H1 (cell line): ENCODE data around the gene ATXN7. TPM values are rescaled to one million over a fixed set of nuclear protein-coding genes. Genes with fewer than 3 reads are reported as not detected.

ENCODE experiments used
- CTCF ChIA-PET: fragments of 300-600 bp; sonication (Branson Sonifier 250); formaldehyde crosslinking; loops from one replicate; lab custom pipeline; 2021; ENCODE audit not compliant: partially characterized antibody; lab: Charles Lee
- POLR2A ChIA-PET: fragments of 300-600 bp; sonication (Branson Sonifier 250); formaldehyde crosslinking; loops from one replicate; lab custom pipeline; 2021; ENCODE audit warnings: inconsistent platforms; ENCODE audit not compliant: partially characterized antibody; lab: Charles Lee
- DNase-seq, 2 experiments: peaks; one replicate each; pipeline versions ENCODE4 v3.0.0 to v3.0.0-alpha.2; 2010 to 2022; ENCODE audit warnings: low spot score in 2 of 2, low read depth in 1 of 2, mixed read lengths in 1 of 2
- FAIRE-seq: peaks from 2 replicates; lab custom pipeline; 2011; peaks lifted over from hg19 to GRCh38; lab: Jason Lieb, UNC
- H2AFZ ChIP-seq: 2 replicates; pipeline ENCODE4 v1.8.1; 2012; ENCODE audit warnings: low read length, inconsistent platforms
- H2AK5ac ChIP-seq: 2 replicates; pipeline ENCODE4 v1.6.1; 2013; ENCODE audit warnings: low read depth, low read length
- H2BK120ac ChIP-seq: replicated peaks from 2 replicates; pipeline ENCODE3; 2013; ENCODE audit warnings: low read depth, low read length, inconsistent platforms
- H2BK12ac ChIP-seq: 2 replicates; pipeline ENCODE4 v1.6.1; 2013; ENCODE audit warnings: low read depth, low read length
- H2BK15ac ChIP-seq: 2 replicates; pipeline ENCODE4 v1.6.1; 2013; ENCODE audit warnings: low read length
- H2BK20ac ChIP-seq: 2 replicates; pipeline ENCODE4 v1.6.1; 2013; ENCODE audit warnings: low read length
- H2BK5ac ChIP-seq: 2 replicates; pipeline ENCODE4 v1.6.1; 2013; ENCODE audit warnings: low read depth, low read length
- H3K14ac ChIP-seq: 2 replicates; pipeline ENCODE4 v1.6.1; 2013; ENCODE audit warnings: inconsistent platforms; ENCODE audit not compliant: insufficient read length
- H3K18ac ChIP-seq: 2 replicates; pipeline ENCODE4 v1.6.1; 2013; ENCODE audit warnings: low read length; ENCODE audit errors: extremely low read depth
- H3K23ac ChIP-seq: 2 replicates; pipeline ENCODE4 v1.6.1; 2013; ENCODE audit warnings: inconsistent platforms; ENCODE audit not compliant: insufficient read length
- H3K23me2 ChIP-seq: 2 replicates; pipeline ENCODE4 v1.6.1; 2013; ENCODE audit warnings: low read depth, low read length
- H3K27ac ChIP-seq: 2 replicates; pipeline ENCODE4 v1.6.1; 2011; ENCODE audit warnings: low read depth, low read length, inconsistent platforms
- H3K27me3 ChIP-seq, 4 experiments: replicated peaks in 1 of 4; 1 replicate in 1 of 4; 2 replicates in 3 of 4; pipeline versions ENCODE4 v1.6.1 to v1.8.1; 2011 to 2013; ENCODE audit warnings: low read length in 3 of 4, mild to moderate bottlenecking in 3 of 4, inconsistent platforms in 2 of 4, mixed read lengths in 2 of 4, moderate library complexity in 1 of 4; ENCODE audit not compliant: control insufficient read depth in 3 of 4, insufficient read depth in 3 of 4; ENCODE audit errors: extremely low read depth in 1 of 4
- H3K36me3 ChIP-seq, 4 experiments: 2 replicates each; pipeline versions ENCODE4 v1.6.1 to v1.8.1; 2011 to 2013; ENCODE audit warnings: mild to moderate bottlenecking in 4 of 4, low read length in 3 of 4, moderate library complexity in 2 of 4, control low read depth in 1 of 4, inconsistent platforms in 1 of 4; ENCODE audit not compliant: insufficient read depth in 4 of 4, control insufficient read depth in 2 of 4
- H3K4ac ChIP-seq: replicated peaks from 2 replicates; pipeline ENCODE3; 2013; ENCODE audit warnings: low read length, low read depth, mixed read lengths, inconsistent platforms; ENCODE audit not compliant: insufficient read length
- H3K4me1 ChIP-seq, 4 experiments: replicated peaks in 1 of 4; 1 replicate in 1 of 4; 2 replicates in 3 of 4; pipeline versions ENCODE4 v1.6.1 to v1.8.1; 2011 to 2013; ENCODE audit warnings: low read length in 3 of 4, inconsistent platforms in 2 of 4, mixed read lengths in 1 of 4; ENCODE audit not compliant: insufficient read depth in 4 of 4, control insufficient read depth in 3 of 4
- H3K4me2 ChIP-seq, 2 experiments: 2 replicates each; pipeline versions ENCODE4 v1.6.1 to v1.8.1; 2011 to 2013; ENCODE audit warnings: low read depth in 2 of 2, low read length in 2 of 2, control low read depth in 1 of 2, inconsistent platforms in 1 of 2, mild to moderate bottlenecking in 1 of 2; ENCODE audit not compliant: insufficient read depth in 1 of 2
- H3K4me3 ChIP-seq, 4 experiments: fragments of 200-600, 300-600 bp in 1 of 4; sonication (generic), shearing (Covaris generic), sonication (Bioruptor Twin) in 1 of 4; 2 replicates each; pipeline versions ENCODE4 v1.5.1 to v1.8.1; 2011 to 2016; ENCODE audit warnings: low read length in 4 of 4, low read depth in 3 of 4, control low read depth in 2 of 4, inconsistent platforms in 2 of 4, mild to moderate bottlenecking in 2 of 4, mixed read lengths in 1 of 4, moderate library complexity in 1 of 4; ENCODE audit not compliant: insufficient read depth in 2 of 4; ENCODE audit errors: extremely low read depth in 1 of 4
- H3K56ac ChIP-seq: replicated peaks from 2 replicates; pipeline ENCODE3; 2013; ENCODE audit warnings: low read depth, mild to moderate bottlenecking, mixed read lengths, low read length, inconsistent platforms; ENCODE audit not compliant: insufficient read length
- H3K79me1 ChIP-seq: 2 replicates; pipeline ENCODE4 v1.6.1; 2013; ENCODE audit warnings: low read depth, low read length, control low read depth
- H3K79me2 ChIP-seq, 2 experiments: 2 replicates each; pipeline versions ENCODE4 v1.6.1 to v1.8.1; 2012 to 2013; ENCODE audit warnings: low read length in 2 of 2, mild to moderate bottlenecking in 2 of 2, inconsistent platforms in 1 of 2; ENCODE audit not compliant: insufficient read depth in 2 of 2, control insufficient read depth in 1 of 2
- H3K9ac ChIP-seq, 4 experiments: replicated peaks in 1 of 4; 1 replicate in 1 of 4; 2 replicates in 3 of 4; pipeline versions ENCODE4 v1.6.1 to v1.8.1; 2011 to 2013; ENCODE audit warnings: low read depth in 3 of 4, low read length in 3 of 4, control low read depth in 2 of 4, mild to moderate bottlenecking in 2 of 4, moderate library complexity in 2 of 4, inconsistent platforms in 1 of 4; ENCODE audit errors: extremely low read depth in 1 of 4
- H3K9me3 ChIP-seq, 2 experiments: 2 replicates each; pipeline versions ENCODE4 v1.6.1 to v1.8.1; 2012 to 2013; ENCODE audit warnings: mild to moderate bottlenecking in 2 of 2, moderate library complexity in 2 of 2, control low read depth in 1 of 2, inconsistent platforms in 1 of 2, low read depth in 1 of 2, low read length in 1 of 2, mixed read lengths in 1 of 2; ENCODE audit not compliant: insufficient read depth in 2 of 2
- H4K20me1 ChIP-seq, 2 experiments: replicated peaks in 1 of 2; 2 replicates each; pipeline versions ENCODE3 to v1.8.1; 2011 to 2013; ENCODE audit warnings: inconsistent platforms in 2 of 2, low read length in 2 of 2, mild to moderate bottlenecking in 1 of 2; ENCODE audit not compliant: insufficient read depth in 2 of 2, control insufficient read depth in 1 of 2
- H4K5ac ChIP-seq: 2 replicates; pipeline ENCODE4 v1.6.1; 2013; ENCODE audit warnings: low read length, low read depth, mixed read lengths, inconsistent platforms; ENCODE audit not compliant: insufficient read length
- H4K8ac ChIP-seq: 2 replicates; pipeline ENCODE4 v1.8.0; 2013; ENCODE audit warnings: mild to moderate bottlenecking, moderate library complexity, low read length, inconsistent platforms; ENCODE audit not compliant: insufficient read depth; ENCODE audit errors: extremely low read depth
- H4K91ac ChIP-seq: replicated peaks from 2 replicates; pipeline ENCODE3; 2013; ENCODE audit warnings: low read length, mixed read lengths, inconsistent platforms; ENCODE audit not compliant: insufficient read length
- CBX5 ChIP-seq: fragments of 300-800, 300-1000 bp; sonication (generic); IDR thresholded peaks from 2 replicates; pipeline ENCODE4 v1.7.1; 2016; ENCODE audit warnings: antibody characterized with exemption, low read length, low read depth
- CEBPB ChIP-seq: IDR thresholded peaks from 2 replicates; pipeline ENCODE4 v1.6.1; 2012; ENCODE audit warnings: low read depth, low read length
- EGR1 ChIP-seq: IDR thresholded peaks from 2 replicates; pipeline ENCODE4 v1.6.1; 2011; ENCODE audit warnings: low read depth, low read length, borderline replicate concordance
- EP300 ChIP-seq, 2 experiments: IDR thresholded peaks; 1 replicate in 1 of 2; 2 replicates in 1 of 2; pipeline ENCODE4 v1.6.1; 2011 to 2012; ENCODE audit warnings: low read depth in 2 of 2, low read length in 2 of 2, mild to moderate bottlenecking in 2 of 2, borderline replicate concordance in 1 of 2, inconsistent platforms in 1 of 2, moderate library complexity in 1 of 2
- HDAC6 ChIP-seq: IDR thresholded peaks from one replicate; pipeline ENCODE4 v1.7.1; 2012; ENCODE audit warnings: low read depth, mild to moderate bottlenecking, inconsistent platforms, low read length, moderate library complexity
- POLR2AphosphoS5 ChIP-seq: IDR thresholded peaks from 2 replicates; pipeline ENCODE4 v1.6.1; 2011; ENCODE audit warnings: low read depth, low read length
- SAP30 ChIP-seq: fragments of 300-600 bp; sonication (generic); IDR thresholded peaks from 2 replicates; pipeline ENCODE4 v1.7.1; 2012; ENCODE audit warnings: low read length, moderate library complexity, mild to moderate bottlenecking, inconsistent platforms; ENCODE audit not compliant: insufficient read depth, insufficient replicate concordance
- YY1 ChIP-seq: IDR thresholded peaks from 2 replicates; pipeline ENCODE4 v1.6.1; 2011; ENCODE audit warnings: low read depth, mild to moderate bottlenecking, low read length
- WGBS, 2 experiments: shearing (Covaris generic) in 1 of 2; methylation state at CpG; one replicate each; pipeline versions ENCODE4 v1.1.6 to v1.1.7; 2013 to 2015; ENCODE audit warnings: low lambda C conversion rate in 2 of 2, mixed read lengths in 2 of 2, inconsistent platforms in 1 of 2, low coverage in 1 of 2, missing lambda C conversion rate in 1 of 2; ENCODE audit not compliant: insufficient replicate concordance in 2 of 2, insufficient coverage in 1 of 2, insufficient read length in 1 of 2; ENCODE audit errors: extremely low coverage in 1 of 2, missing lambda C conversion rate in 1 of 2; 5-methylcytosine and 5-hydroxymethylcytosine counted together
- polyA plus RNA-seq, 7 experiments: library from polyadenylated mRNA; depleted of rRNA in 3 of 7; stranded (reverse) in 5 of 7; unstranded in 2 of 7; fragments of >200 nt in 5 of 7; fragments of 200-250 nt in 2 of 7; gene quantifications; 1 replicate in 5 of 7; 2 replicates in 1 of 7; 4 replicates in 1 of 7; pipeline versions ENCODE4 v1.2.1 to v1.2.3, GENCODE V29; 2011 to 2013; ENCODE audit warnings: missing spikeins in 2 of 7, mixed read lengths in 2 of 7
- total RNA-seq: library from RNA; stranded (reverse); fragmentation: NEBNext Ultra II Directional; extraction: Animal tissue kit (Norgen Biotek cat#: 25700); gene quantifications from 2 replicates; pipeline ENCODE4 v1.2.1, GENCODE V29; 2021

Gene ATXN7
- total and polyA plus RNA-seq, 2 of the 8 experiments (the other 6 are each of a cell fraction or from before 2014, with no cell fraction given) = 15.5 to 16.8 TPM

- no peaks in the 10 kb centered on the region for H3K23me2 ChIP-seq
- no peak overlapping the region for H2BK5ac ChIP-seq
- H4K91ac ChIP-seq = no peak overlapping the region
- no peak overlapping the region for H3K18ac ChIP-seq
- H2BK120ac ChIP-seq = no peak overlapping the region
- no peak overlapping the region for H3K27ac ChIP-seq
- H3K4me1 ChIP-seq = peaks cover 0 to 4% (median 3%) of the 10 kb centered on the region in 4 experiments; a peak in 4 of 7 replicates
- no peak overlapping the region for H2BK20ac ChIP-seq
- ChIA-PET POLR2A (interaction anchor here (1.4 kb wide), 1 partner anchor 13 kb away, joined by 7 read pairs; no protein-coding TSS in a partner anchor), CTCF (interaction anchor here (0.9 kb wide), 1 partner anchor 123 kb away, joined by 4 read pairs; no protein-coding TSS in a partner anchor)
- H3K9ac ChIP-seq = no peak overlapping the region
- no peaks in the 10 kb centered on the region for H3K9me3 ChIP-seq
- H3K4ac ChIP-seq = no peak overlapping the region
- H2BK15ac ChIP-seq = no peak overlapping the region
- no peaks in the 10 kb centered on the region for H4K20me1 ChIP-seq
- H3K4me2 ChIP-seq = no peak overlapping the region
- H3K79me2 ChIP-seq = peaks cover 0 to 65% of the 10 kb centered on the region in 2 experiments; a peak in 2 of 4 replicates
- H4K5ac ChIP-seq = no peak overlapping the region
- H2BK12ac ChIP-seq = no peak overlapping the region
- no peak overlapping the region for H3K56ac ChIP-seq
- no peak overlapping the region for H3K14ac ChIP-seq
- no peak overlapping the region for H4K8ac ChIP-seq
- FAIRE-seq (no peak), DNase-seq (no peak)
- no peaks in the 10 kb centered on the region for H3K27me3 ChIP-seq
- no peak overlapping the region for H2AFZ ChIP-seq
- WGBS, 2 experiments = 89% methylated on average over 2 of the region's 2 CpGs; no CpG with 5 or more reads in 1 of the 2 experiments
- H3K36me3 ChIP-seq = no peaks in the 10 kb centered on the region
- H3K79me1 ChIP-seq = no peaks in the 10 kb centered on the region; the same call in 1 of the 2 replicates
- no peak overlapping the region for H2AK5ac ChIP-seq
- no peak overlapping the region for H3K4me3 ChIP-seq
- no peak overlapping the region for H3K23ac ChIP-seq
- TF ChIP-seq YY1 = no peak
- TF ChIP-seq POLR2AphosphoS5 = no peak
- no peak for TF ChIP-seq SAP30
- no peak for TF ChIP-seq HDAC6
- TF ChIP-seq CEBPB = no peak
- TF ChIP-seq CBX5 = no peak
- TF ChIP-seq EP300 (IDR thresholded peaks at IDR 0.05; ENCODE audit: borderline replicate concordance in 1 of 2, low read depth in 2 of 2, low read length in 2 of 2) = no peak
- TF ChIP-seq EGR1 = no peak
Observed at GRCh38 chr3:63872135-63872924, 8.7 kb downstream of the ATXN7 start.
